CD4-positive, alpha-beta T cell (primary cell): Measurements from ENCODE around the gene ODF4. TPM values are rescaled to one million over a fixed set of nuclear protein-coding genes. Genes with fewer than 3 reads are reported as not detected.

Experiments used
- ATAC-seq: fragments of 200-7000 bp; cut with Tn5 transposase; one replicate; pipeline ENCODE4 v1.10.0; 2022; ENCODE audit warnings: mild to moderate bottlenecking; ENCODE audit not compliant: poor library complexity
- CTCF ChIA-PET: fragments of 350-600 bp; sonication (Branson Sonifier 250); formaldehyde crosslinking; loops from one replicate; lab custom pipeline; 2021; ENCODE audit warnings: antibody characterized with exemption, inconsistent platforms; lab: Charles Lee
- POLR2A ChIA-PET: fragments of 350-600 bp; sonication (Branson Sonifier 250); formaldehyde crosslinking; loops from one replicate; lab custom pipeline; 2021; ENCODE audit warnings: antibody characterized with exemption, inconsistent platforms; lab: Charles Lee
- DNase-seq, 14 experiments: peaks; one replicate each; pipeline ENCODE4 v3.0.0-alpha.2; 2013 to 2020; ENCODE audit warnings: mixed read lengths in 2 of 14
- H3K27ac ChIP-seq, 2 donors: one replicate each; pipeline versions ENCODE4 v1.5.1 to v1.7.0; 2013; ENCODE audit warnings: low read length in 2 of 2, low read depth in 1 of 2, mild to moderate bottlenecking in 1 of 2
- H3K27me3 ChIP-seq, 2 experiments: 1 replicate in 1 of 2; 2 replicates in 1 of 2; pipeline versions ENCODE4 v1.6.1 to v1.7.0; 2013; ENCODE audit warnings: low read length in 2 of 2, control low read depth in 1 of 2, mild to moderate bottlenecking in 1 of 2, moderate library complexity in 1 of 2; ENCODE audit not compliant: insufficient read depth in 2 of 2, control insufficient read depth in 1 of 2
- H3K36me3 ChIP-seq: one replicate; pipeline ENCODE4 v1.6.1; 2013; ENCODE audit warnings: low read length, control low read depth; ENCODE audit not compliant: insufficient read depth
- H3K4me1 ChIP-seq: one replicate; pipeline ENCODE4 v1.6.1; 2013; ENCODE audit warnings: low read length, control low read depth; ENCODE audit not compliant: insufficient read depth
- H3K4me3 ChIP-seq: one replicate; pipeline ENCODE4 v1.5.1; 2013; ENCODE audit warnings: mild to moderate bottlenecking, low read length, moderate library complexity
- H3K9me3 ChIP-seq, 2 experiments: 1 replicate in 1 of 2; 2 replicates in 1 of 2; pipeline versions ENCODE4 v1.6.1 to v1.7.0; 2013; ENCODE audit warnings: low read length in 2 of 2, mild to moderate bottlenecking in 2 of 2, control low read depth in 1 of 2, moderate library complexity in 1 of 2; ENCODE audit not compliant: control insufficient read depth in 1 of 2, insufficient read depth in 1 of 2
- H3K27ac Mint-ChIP-seq: one replicate; pipeline ENCODE4 v1.8.0; 2020; ENCODE audit warnings: mixed read lengths
- H3K27me3 Mint-ChIP-seq: one replicate; pipeline ENCODE4 v1.8.0; 2021; ENCODE audit warnings: mixed read lengths
- H3K36me3 Mint-ChIP-seq: one replicate; pipeline ENCODE4 v1.8.0; 2021; ENCODE audit warnings: low read depth, mixed read lengths
- H3K4me1 Mint-ChIP-seq: one replicate; pipeline ENCODE4 v1.8.0; 2021; ENCODE audit warnings: low read depth, mixed read lengths
- H3K4me3 Mint-ChIP-seq: one replicate; pipeline ENCODE4 v1.8.0; 2020; ENCODE audit warnings: mild to moderate bottlenecking, mixed read lengths
- H3K9me3 Mint-ChIP-seq: one replicate; pipeline ENCODE4 v1.8.0; 2020; ENCODE audit warnings: mixed read lengths
- intact Hi-C, 2 experiments: fragments of 100-400 bp; cut with DNase I in 1 of 2; cut with micrococcal nuclease in 1 of 2; formaldehyde crosslinking; loops; one replicate each; pipeline versions ENCODE4 v1.15.1 to v1.9.0; 2023 to 2025; cut with DNase I, micrococcal nuclease
- total RNA-seq, 174 experiments: library from RNA in 2 of 174; stranded (reverse) in 2 of 174; gene quantifications; one replicate each; pipeline ENCODE4 v1.2.3 and lab custom pipeline; 2021 to 2026
- TF ChIP-seq, protein P1 (sequence below): fragments of 200-600 bp; IDR thresholded peaks from one replicate; pipeline ENCODE4 v1.8.0; 2022; ENCODE audit warnings: antibody characterized with exemption, mild to moderate bottlenecking

Gene ODF4
- total RNA-seq, 2 experiments from 2014 or later: not detected

DNA sequence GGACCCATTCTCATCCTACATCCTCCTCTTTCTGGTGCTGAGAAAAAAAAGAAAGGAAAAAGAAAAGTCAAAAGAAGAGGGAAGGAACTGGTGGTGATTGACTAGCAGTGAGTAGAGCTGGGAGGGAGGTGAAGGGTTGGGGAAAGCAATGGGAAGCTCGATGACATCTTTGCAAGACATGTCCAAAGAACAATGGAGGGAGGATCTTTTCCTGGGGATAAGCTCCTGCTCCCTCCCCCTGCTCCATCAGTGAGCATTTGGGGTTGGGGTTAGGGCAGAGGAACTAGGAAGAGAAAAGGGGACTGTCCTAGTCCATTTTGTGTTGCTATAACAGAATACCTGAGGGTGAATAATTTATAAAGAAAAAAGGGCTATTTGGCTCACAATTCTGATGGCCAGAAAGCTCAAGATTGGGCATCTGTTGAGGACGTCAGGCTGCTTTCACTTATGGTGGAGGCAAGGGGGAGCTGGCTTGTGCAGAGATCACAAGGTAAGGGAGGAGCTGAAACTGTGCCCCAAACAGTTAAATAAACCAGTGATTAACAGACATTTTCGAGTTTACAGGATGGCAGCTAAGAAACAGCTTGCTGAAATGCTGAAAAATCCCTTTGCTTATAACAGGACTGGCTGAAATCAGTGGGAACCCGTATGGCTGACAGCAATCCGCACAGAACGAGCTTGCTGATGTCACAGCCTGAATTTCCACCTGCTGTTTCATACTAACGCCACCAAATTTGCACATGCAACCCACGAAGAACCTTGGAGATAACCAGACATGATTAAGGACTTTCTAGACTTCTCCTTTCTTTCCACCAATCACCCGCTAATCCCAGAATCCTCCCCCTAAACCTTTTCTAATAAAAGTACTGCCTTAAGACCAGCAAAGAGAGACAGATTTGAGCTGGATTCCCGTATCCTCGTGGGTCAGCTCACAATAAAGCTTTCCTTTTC is 1.6 kb upstream of the ODF4 start:
- CTCF ChIA-PET: no interaction called here
- no peak overlapping the region for H3K27ac ChIP-seq
- Mint-ChIP-seq H3K4me3 (peak overlapping the region; percentile 6), H3K4me1 (peaks cover 12% of the 10 kb centered on the region), H3K9me3 (no peaks in the 10 kb centered on the region), H3K36me3 (no peaks in the 10 kb centered on the region), H3K27ac (no peak overlapping the region), H3K27me3 (peaks cover 11% of the 10 kb centered on the region)
- TF ChIP-seq, protein P1, sequence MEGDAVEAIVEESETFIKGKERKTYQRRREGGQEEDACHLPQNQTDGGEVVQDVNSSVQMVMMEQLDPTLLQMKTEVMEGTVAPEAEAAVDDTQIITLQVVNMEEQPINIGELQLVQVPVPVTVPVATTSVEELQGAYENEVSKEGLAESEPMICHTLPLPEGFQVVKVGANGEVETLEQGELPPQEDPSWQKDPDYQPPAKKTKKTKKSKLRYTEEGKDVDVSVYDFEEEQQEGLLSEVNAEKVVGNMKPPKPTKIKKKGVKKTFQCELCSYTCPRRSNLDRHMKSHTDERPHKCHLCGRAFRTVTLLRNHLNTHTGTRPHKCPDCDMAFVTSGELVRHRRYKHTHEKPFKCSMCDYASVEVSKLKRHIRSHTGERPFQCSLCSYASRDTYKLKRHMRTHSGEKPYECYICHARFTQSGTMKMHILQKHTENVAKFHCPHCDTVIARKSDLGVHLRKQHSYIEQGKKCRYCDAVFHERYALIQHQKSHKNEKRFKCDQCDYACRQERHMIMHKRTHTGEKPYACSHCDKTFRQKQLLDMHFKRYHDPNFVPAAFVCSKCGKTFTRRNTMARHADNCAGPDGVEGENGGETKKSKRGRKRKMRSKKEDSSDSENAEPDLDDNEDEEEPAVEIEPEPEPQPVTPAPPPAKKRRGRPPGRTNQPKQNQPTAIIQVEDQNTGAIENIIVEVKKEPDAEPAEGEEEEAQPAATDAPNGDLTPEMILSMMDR: no peak
- POLR2A ChIA-PET: interaction anchor here (1.7 kb wide), 1 partner anchor 9 kb away, joined by 3 read pairs; no protein-coding TSS in a partner anchor
- H3K4me3 ChIP-seq: no peak overlapping the region
- H3K27me3 ChIP-seq: no peaks in the 10 kb centered on the region
- DNase-seq (peak in 2 of 14 experiments; percentile 44 to 49), ATAC-seq (no peak)
- no peaks in the 10 kb centered on the region for H3K9me3 ChIP-seq
- intact Hi-C loops: no loop called here
- H3K4me1 ChIP-seq: peaks cover 5% of the 10 kb centered on the region
- no peaks in the 10 kb centered on the region for H3K36me3 ChIP-seq

GRCh38 chr17:8338753-8339140 is 893 bp upstream of the ODF4 start:
- Histone ChIP-seq H3K27ac (no peak overlapping the region), H3K27me3 (no peaks in the 10 kb centered on the region), H3K9me3 (no peaks in the 10 kb centered on the region), H3K4me1 (peaks cover 5% of the 10 kb centered on the region), H3K36me3 (no peaks in the 10 kb centered on the region), H3K4me3 (no peak overlapping the region)
- H3K36me3 Mint-ChIP-seq: no peaks in the 10 kb centered on the region
- H3K27me3 Mint-ChIP-seq: peaks cover 11% of the 10 kb centered on the region
- intact Hi-C loops: no loop called here
- H3K27ac Mint-ChIP-seq: no peak overlapping the region
- no peak for DNase-seq
- ChIA-PET CTCF (no interaction called here), POLR2A (interaction anchor here (1.7 kb wide), 1 partner anchor 10 kb away, joined by 3 read pairs; no protein-coding TSS in a partner anchor)
- no peak overlapping the region for H3K4me3 Mint-ChIP-seq
- peaks cover 12% of the 10 kb centered on the region for H3K4me1 Mint-ChIP-seq
- TF ChIP-seq, protein P1: no peak
- no peaks in the 10 kb centered on the region for H3K9me3 Mint-ChIP-seq
- no peak for ATAC-seq

DNA sequence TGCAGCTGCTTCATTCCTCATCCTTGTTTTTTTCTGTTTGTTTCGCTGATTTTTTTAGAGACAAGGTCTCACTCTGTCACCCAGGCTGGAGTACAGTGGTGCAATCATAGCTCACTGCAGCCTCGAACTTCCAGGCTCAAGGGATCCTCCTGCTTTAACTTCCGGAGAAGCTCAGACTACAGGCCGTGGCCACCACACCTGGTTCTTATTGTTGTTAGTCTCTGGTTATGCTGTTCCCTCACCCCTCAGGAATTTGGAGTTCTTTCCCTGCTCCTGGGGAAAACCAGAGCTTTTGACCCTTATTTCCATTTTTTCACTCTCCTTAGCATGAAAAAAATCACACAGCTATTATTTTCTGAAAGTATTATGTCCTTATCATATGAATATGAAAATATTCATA is 1.8 kb downstream of the ODF4 start:
- no peak overlapping the region for H3K27ac ChIP-seq
- H3K27me3 ChIP-seq: peaks cover 0 to 3% of the 10 kb centered on the region in 2 experiments
- TF ChIP-seq, protein P1: no peak
- ChIA-PET CTCF (interaction anchor here (1.6 kb wide), 1 partner anchor 262 kb away, joined by 3 read pairs; no protein-coding TSS in a partner anchor), POLR2A (interaction anchor here (0.6 kb wide), 1 partner anchor 209 kb away, joined by 3 read pairs; no protein-coding TSS in a partner anchor)
- H3K36me3 ChIP-seq: no peaks in the 10 kb centered on the region
- H3K27ac Mint-ChIP-seq: no peak overlapping the region
- H3K4me1 Mint-ChIP-seq: peaks cover 12% of the 10 kb centered on the region
- peaks cover 5% of the 10 kb centered on the region for H3K4me1 ChIP-seq
- H3K9me3 ChIP-seq: no peaks in the 10 kb centered on the region
- ATAC-seq: no peak
- DNase-seq: no peak
- H3K27me3 Mint-ChIP-seq: peaks cover 8% of the 10 kb centered on the region
- no peaks in the 10 kb centered on the region for H3K36me3 Mint-ChIP-seq
- intact Hi-C loops: no loop called here
- H3K4me3 ChIP-seq: no peak overlapping the region
- no peaks in the 10 kb centered on the region for H3K9me3 Mint-ChIP-seq
- H3K4me3 Mint-ChIP-seq: no peak overlapping the region
